ENCODE measurements around the gene CDH16.
"Not testable (repeated sequence)": the region's sequence is repeated elsewhere in the genome, so short reads cannot be mapped to it uniquely, and the experiment has no call there.

Gene CDH16

GRCh38 chr16:66871840-66872239 is 46.8 kb downstream of the CDH16 start:
- DNase-seq (ENCODE audit: low spot score), result no peak

- not testable (repeated sequence) for DNase-seq (ENCODE audit: low spot score)
Observed at GRCh38 chr16:66871363-66871762, 47.3 kb downstream of the CDH16 start.

GRCh38 chr16:66869424-66869823 is 49.3 kb downstream of the CDH16 start:
- no peak for DNase-seq (ENCODE audit: low spot score)

- DNase-seq (ENCODE audit: low spot score), result no peak
Observed at GRCh38 chr16:66863707-66864106, 55.0 kb downstream of the CDH16 start.

GRCh38 chr16:66862023-66862520 is 56.6 kb downstream of the CDH16 start:
- no peak for DNase-seq (ENCODE audit: low spot score)

GRCh38 chr16:66859397-66860068 is 59.2 kb downstream of the CDH16 start:
- DNase-seq (ENCODE audit: low spot score), result no peak

- peak; percentile 26 for DNase-seq (ENCODE audit: low spot score)
Observed at GRCh38 chr16:66858740-66859396, 59.8 kb downstream of the CDH16 start.

All from pons (tissue), 1 donor.